NOMO-1 treated with DMSO at 0.1 percent for 48 hours (cell line): ENCODE data around the gene ADAMTS2.
"Not testable (repeated sequence)": the region's sequence is repeated elsewhere in the genome, so short reads cannot be mapped to it uniquely, and the experiment has no call there.

ENCODE experiments used
- DNase-seq: peaks from one replicate; lab custom pipeline; 2025; ENCODE audit not compliant: unreplicated experiment; lab: John Stamatoyannopoulos, UW

The ADAMTS2 gene

GRCh38 chr5:179298181-179298993 is 46.9 kb downstream of the ADAMTS2 start:
- DNase-seq = no peak

- no peak for DNase-seq
Observed at GRCh38 chr5:179297486-179298180, 47.6 kb downstream of the ADAMTS2 start.

GRCh38 chr5:179297026-179297425 is 48.2 kb downstream of the ADAMTS2 start:
- DNase-seq = no peak

- no peak for DNase-seq
Observed at GRCh38 chr5:179296150-179296821, 49.0 kb downstream of the ADAMTS2 start.

- no peak for DNase-seq
Observed at GRCh38 chr5:179295778-179296149, 49.5 kb downstream of the ADAMTS2 start.

GRCh38 chr5:179294891-179295777 is 50.1 kb downstream of the ADAMTS2 start:
- DNase-seq = no peak

GRCh38 chr5:179294131-179294780 is 51.0 kb downstream of the ADAMTS2 start:
- no peak for DNase-seq

GRCh38 chr5:179292681-179293635 is 52.3 kb downstream of the ADAMTS2 start:
- no peak for DNase-seq

- no peak for DNase-seq
Observed at GRCh38 chr5:179292202-179292601, 53.1 kb downstream of the ADAMTS2 start.

GRCh38 chr5:179290681-179291540 is 54.4 kb downstream of the ADAMTS2 start:
- no peak for DNase-seq

GRCh38 chr5:179289756-179290385 is 55.4 kb downstream of the ADAMTS2 start:
- no peak for DNase-seq

GRCh38 chr5:179288809-179289185 is 56.5 kb downstream of the ADAMTS2 start:
- no peak for DNase-seq

- no peak for DNase-seq
Observed at GRCh38 chr5:179288101-179288808, 57.0 kb downstream of the ADAMTS2 start.

- no peak for DNase-seq
Observed at GRCh38 chr5:179287631-179288030, 57.6 kb downstream of the ADAMTS2 start.

GRCh38 chr5:179287071-179287470 is 58.2 kb downstream of the ADAMTS2 start:
- DNase-seq = no peak

GRCh38 chr5:179285776-179286162 is 59.5 kb downstream of the ADAMTS2 start:
- DNase-seq = not testable (repeated sequence)
